Measurements from ENCODE around the gene MN1. TPM values are rescaled to one million over a fixed set of nuclear protein-coding genes. Genes with fewer than 3 reads are reported as not detected.

MN1 gene
- total RNA-seq, 3 donors from 2014 or later, result 2.0 to 4.7 (median 3.2) TPM

DNA sequence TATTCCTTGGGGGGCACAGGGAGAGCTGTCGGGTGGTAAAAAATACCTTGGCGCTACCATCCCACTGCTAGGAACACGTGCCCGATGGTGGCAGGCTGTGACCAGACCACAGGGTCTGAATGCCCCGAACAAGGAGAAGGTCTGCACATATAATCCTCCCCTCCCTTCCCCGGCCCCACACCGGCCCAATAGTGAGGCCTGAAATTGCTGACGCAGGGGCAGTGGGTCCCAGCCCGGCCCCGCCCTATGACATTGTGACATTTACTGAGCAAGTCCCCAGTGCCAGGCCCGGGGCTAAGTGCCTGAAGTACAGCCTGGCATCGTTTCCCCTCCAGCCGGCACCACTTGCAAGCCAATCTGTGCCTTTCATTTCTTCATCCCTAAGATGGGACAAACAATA, 19.5 kb downstream of the MN1 start:
- H3K4me1 ChIP-seq, result no peaks in the 10 kb centered on the region
- H3K27me3 ChIP-seq, result no peaks in the 10 kb centered on the region
- H3K27ac ChIP-seq, result no peak overlapping the region
- no peaks in the 10 kb centered on the region for H3K36me3 ChIP-seq
- intact Hi-C loops (cut with DNase I; ENCODE audit: low total_unique reads), result no loop called here
- no peak for DNase-seq (ENCODE audit: low spot score in 2 of 2)
- TF ChIP-seq POLR2AphosphoS5 (IDR thresholded peaks at IDR 0.05), result no peak
- TF ChIP-seq, protein P1, sequence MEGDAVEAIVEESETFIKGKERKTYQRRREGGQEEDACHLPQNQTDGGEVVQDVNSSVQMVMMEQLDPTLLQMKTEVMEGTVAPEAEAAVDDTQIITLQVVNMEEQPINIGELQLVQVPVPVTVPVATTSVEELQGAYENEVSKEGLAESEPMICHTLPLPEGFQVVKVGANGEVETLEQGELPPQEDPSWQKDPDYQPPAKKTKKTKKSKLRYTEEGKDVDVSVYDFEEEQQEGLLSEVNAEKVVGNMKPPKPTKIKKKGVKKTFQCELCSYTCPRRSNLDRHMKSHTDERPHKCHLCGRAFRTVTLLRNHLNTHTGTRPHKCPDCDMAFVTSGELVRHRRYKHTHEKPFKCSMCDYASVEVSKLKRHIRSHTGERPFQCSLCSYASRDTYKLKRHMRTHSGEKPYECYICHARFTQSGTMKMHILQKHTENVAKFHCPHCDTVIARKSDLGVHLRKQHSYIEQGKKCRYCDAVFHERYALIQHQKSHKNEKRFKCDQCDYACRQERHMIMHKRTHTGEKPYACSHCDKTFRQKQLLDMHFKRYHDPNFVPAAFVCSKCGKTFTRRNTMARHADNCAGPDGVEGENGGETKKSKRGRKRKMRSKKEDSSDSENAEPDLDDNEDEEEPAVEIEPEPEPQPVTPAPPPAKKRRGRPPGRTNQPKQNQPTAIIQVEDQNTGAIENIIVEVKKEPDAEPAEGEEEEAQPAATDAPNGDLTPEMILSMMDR (IDR thresholded peaks at IDR 0.05), result no peak
- no peak for TF ChIP-seq POLR2A (IDR thresholded peaks at IDR 0.05)
- H3K9me3 ChIP-seq, result no peaks in the 10 kb centered on the region
- no peak overlapping the region for H3K4me3 ChIP-seq

DNA sequence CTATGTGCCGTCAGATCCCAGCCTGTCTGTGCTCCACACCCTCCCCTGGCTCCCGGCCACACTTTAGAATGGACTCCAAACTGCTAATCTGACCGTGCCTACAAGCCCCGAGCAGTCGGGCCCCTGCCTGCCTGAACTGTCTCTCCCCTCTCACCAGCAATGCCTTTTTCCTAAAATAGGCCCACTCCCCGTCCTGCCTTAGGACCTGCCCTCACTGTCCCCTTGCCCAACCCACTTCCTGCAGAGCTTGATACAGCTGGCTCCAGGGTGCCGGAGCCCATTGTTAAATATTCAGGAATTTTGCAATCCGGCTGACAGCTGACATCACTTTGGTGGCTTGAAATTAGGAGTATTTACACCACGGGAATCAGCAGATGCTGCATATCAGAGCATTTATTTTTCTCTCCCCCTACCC, 21.4 kb downstream of the MN1 start:
- DNase-seq (ENCODE audit: low spot score in 2 of 2), result no peak
- Histone ChIP-seq H3K27ac (no peak overlapping the region), H3K4me1 (no peaks in the 10 kb centered on the region)

DNA sequence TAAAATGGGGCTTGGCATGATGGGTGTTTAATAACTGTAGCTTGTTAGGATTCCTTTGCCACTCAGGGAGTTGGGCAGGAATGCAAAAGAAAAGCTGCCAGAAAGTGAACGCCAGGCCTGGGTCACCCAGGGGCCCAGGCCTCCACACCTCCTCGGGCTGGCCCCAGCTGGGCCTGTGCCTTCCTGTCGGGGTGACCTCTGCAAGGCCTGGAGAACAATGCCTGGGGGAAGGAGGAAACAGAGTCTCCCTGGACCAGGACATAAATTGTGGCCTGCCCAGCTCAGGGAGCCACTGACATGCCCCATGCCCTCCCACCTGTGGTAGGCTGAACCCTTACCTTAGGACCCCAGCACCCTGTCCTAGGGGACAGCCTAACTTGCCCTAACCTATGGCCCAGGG, 21.9 kb downstream of the MN1 start:
- no peak for DNase-seq (ENCODE audit: low spot score in 2 of 2)
- no peaks in the 10 kb centered on the region for H3K27me3 ChIP-seq
- no peaks in the 10 kb centered on the region for H3K4me1 ChIP-seq
- no peak overlapping the region for H3K4me3 ChIP-seq
- no peaks in the 10 kb centered on the region for H3K36me3 ChIP-seq
- no peaks in the 10 kb centered on the region for H3K9me3 ChIP-seq
- TF ChIP-seq, protein P1 (IDR thresholded peaks at IDR 0.05), result no peak
- intact Hi-C loops (cut with DNase I; ENCODE audit: low total_unique reads), result no loop called here
- H3K27ac ChIP-seq, result no peak overlapping the region

More for the DNA sequence above, 21.4 kb downstream of the MN1 start:
- Histone ChIP-seq H3K9me3 (no peaks in the 10 kb centered on the region), H3K36me3 (no peaks in the 10 kb centered on the region), H3K4me3 (no peak overlapping the region), H3K27me3 (no peaks in the 10 kb centered on the region)
- no peak for TF ChIP-seq POLR2A (IDR thresholded peaks at IDR 0.05)
- TF ChIP-seq, protein P1 (IDR thresholded peaks at IDR 0.05), result no peak
- no peak for TF ChIP-seq POLR2AphosphoS5 (IDR thresholded peaks at IDR 0.05)
- intact Hi-C loops (cut with DNase I; ENCODE audit: low total_unique reads), result no loop called here

DNA sequence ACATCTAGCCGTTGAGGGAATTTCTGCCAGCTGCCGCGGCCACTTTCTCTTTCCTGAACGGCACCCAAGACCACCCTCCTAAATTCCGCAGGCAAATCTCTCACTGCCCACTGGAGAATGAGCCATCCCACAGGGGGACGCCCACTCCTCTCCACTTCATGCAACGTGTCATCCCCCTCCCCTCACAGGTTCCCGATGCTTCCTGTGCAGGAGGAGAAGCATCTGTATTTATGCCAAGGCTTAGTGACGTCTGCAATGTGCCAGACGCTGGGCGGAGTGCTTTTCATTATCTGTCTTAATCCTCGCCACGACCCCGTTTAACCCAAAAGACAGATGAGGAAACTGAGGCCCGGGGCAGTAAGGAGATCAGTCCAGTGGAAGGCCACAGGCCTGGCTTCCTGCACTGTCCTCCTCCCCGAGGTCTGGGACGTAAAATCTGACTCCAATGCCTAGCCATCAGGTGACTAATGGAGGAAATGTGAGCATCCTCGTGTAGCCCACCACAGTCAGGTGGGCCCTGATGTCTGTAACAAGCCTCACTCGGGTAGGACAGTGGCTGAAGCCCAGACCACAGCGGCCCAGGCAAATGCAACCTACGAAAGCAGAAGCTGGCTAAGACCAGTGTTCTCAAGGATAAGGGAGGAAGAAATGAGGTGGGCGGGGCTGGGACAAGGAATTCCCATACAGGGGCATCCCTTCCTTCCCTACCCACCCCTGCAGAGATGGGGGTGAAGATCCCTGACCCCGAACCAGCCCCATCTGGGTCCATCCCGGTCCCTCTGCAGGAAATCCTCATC, 23.1 kb downstream of the MN1 start:
- no peak overlapping the region for H3K27ac ChIP-seq
- H3K27me3 ChIP-seq, result no peaks in the 10 kb centered on the region
- intact Hi-C loops (cut with DNase I; ENCODE audit: low total_unique reads), result no loop called here
- H3K4me3 ChIP-seq, result peak overlapping the region in 2 of 3 donors; percentile 6 to 33
- no peak for TF ChIP-seq POLR2A (IDR thresholded peaks at IDR 0.05)
- TF ChIP-seq, protein P1 (IDR thresholded peaks at IDR 0.05), result no peak
- no peak for DNase-seq (ENCODE audit: low spot score in 2 of 2)
- H3K9me3 ChIP-seq, result no peaks in the 10 kb centered on the region
- no peaks in the 10 kb centered on the region for H3K4me1 ChIP-seq
- no peaks in the 10 kb centered on the region for H3K36me3 ChIP-seq

DNA sequence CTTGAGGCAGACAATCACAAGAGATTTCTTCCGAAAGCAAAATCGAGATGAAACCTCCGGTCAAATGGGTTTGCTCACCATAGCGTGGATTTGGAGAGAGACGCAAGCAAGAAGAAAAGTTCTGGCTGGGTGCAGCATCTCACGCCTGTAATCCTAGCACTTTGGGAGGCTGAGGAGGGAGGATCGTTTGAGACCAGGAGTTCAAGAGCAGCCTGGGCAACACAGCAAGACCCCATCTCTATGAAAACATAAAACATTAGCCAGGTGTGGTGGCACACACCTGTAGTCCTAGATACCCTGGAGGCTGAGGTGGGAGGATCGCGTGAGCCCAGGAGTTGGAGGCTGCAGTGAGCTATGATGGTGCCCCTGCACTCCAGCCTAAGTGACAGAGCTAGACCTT, 24.4 kb downstream of the MN1 start:
- Histone ChIP-seq H3K4me3 (no peak overlapping the region), H3K4me1 (no peaks in the 10 kb centered on the region), H3K36me3 (no peaks in the 10 kb centered on the region), H3K9me3 (no peaks in the 10 kb centered on the region), H3K27me3 (no peaks in the 10 kb centered on the region), H3K27ac (no peak overlapping the region)
- intact Hi-C loops (cut with DNase I; ENCODE audit: low total_unique reads), result no loop called here
- DNase-seq (ENCODE audit: low spot score in 2 of 2), result no peak
- no peak for TF ChIP-seq POLR2A (IDR thresholded peaks at IDR 0.05)
- no peak for TF ChIP-seq POLR2AphosphoS5 (IDR thresholded peaks at IDR 0.05)
- TF ChIP-seq, protein P1 (IDR thresholded peaks at IDR 0.05), result no peak

All from breast epithelium (tissue), 4 donors.